A673 (cell line): ENCODE results near the gene ADAM17. TPM values are rescaled to one million over a fixed set of nuclear protein-coding genes. Genes with fewer than 3 reads are reported as not detected.

ENCODE experiments used
- BruUV-seq: library from RNA; stranded (reverse); fragments of 400-500 nt; replicated peaks from 2 replicates; lab custom pipeline; 2021; lab: Mats Ljungman, UMichigan
- CTCF ChIA-PET: fragments of 300-600 bp; sonication (Branson Sonifier 250); formaldehyde crosslinking; loops from one replicate; lab custom pipeline; 2022; ENCODE audit warnings: antibody characterized with exemption; lab: Charles Lee
- POLR2A ChIA-PET: fragments of 300-600 bp; sonication (Branson Sonifier 250); formaldehyde crosslinking; loops from one replicate; lab custom pipeline; 2022; ENCODE audit warnings: antibody characterized with exemption; ENCODE audit not compliant: low non-redundant PET; lab: Charles Lee
- DNase-seq: peaks from one replicate; pipeline ENCODE4 v3.0.0-alpha.2; 2015; ENCODE audit warnings: low spot score
- H3K27ac ChIP-seq: fragments of 200-600 bp; sonication (generic); 2 replicates; pipeline ENCODE4 v1.5.1; 2016; ENCODE audit warnings: mixed run types, low read depth, mild to moderate bottlenecking, mixed read lengths, antibody characterized with exemption, low read length; ENCODE audit not compliant: poor library complexity, severe bottlenecking
- H3K27me3 ChIP-seq: fragments of 200-600 bp; sonication (generic); replicated peaks from 2 replicates; pipeline ENCODE4 v1.6.1; 2017; ENCODE audit warnings: mixed run types, low read depth, mild to moderate bottlenecking, mixed read lengths, antibody characterized with exemption, low read length; ENCODE audit not compliant: insufficient read depth, poor library complexity
- H3K36me3 ChIP-seq: fragments of 200-600 bp; sonication (generic); 2 replicates; pipeline ENCODE4 v1.6.1; 2016; ENCODE audit warnings: mixed run types, mild to moderate bottlenecking, mixed read lengths, antibody characterized with exemption, low read length; ENCODE audit not compliant: insufficient read depth, poor library complexity, severe bottlenecking
- H3K4me1 ChIP-seq: fragments of 200-600 bp; sonication (generic); 2 replicates; pipeline ENCODE4 v1.6.1; 2017; ENCODE audit warnings: mixed run types, mild to moderate bottlenecking, mixed read lengths, antibody characterized with exemption, low read length; ENCODE audit not compliant: insufficient read depth, poor library complexity, severe bottlenecking
- H3K4me3 ChIP-seq: fragments of 200-600 bp; sonication (generic); 2 replicates; pipeline ENCODE4 v1.5.1; 2016; ENCODE audit warnings: low read depth, mixed run types, mild to moderate bottlenecking, mixed read lengths, low read length; ENCODE audit not compliant: poor library complexity, severe bottlenecking
- H3K9me3 ChIP-seq: fragments of 200-600 bp; sonication (generic); 2 replicates; pipeline ENCODE4 v1.6.1; 2016; ENCODE audit warnings: mixed run types, low read depth, mild to moderate bottlenecking, mixed read lengths, antibody characterized with exemption, low read length; ENCODE audit not compliant: poor library complexity, severe bottlenecking
- EZH2 ChIP-seq: fragments of 200-600 bp; sonication (generic); IDR thresholded peaks from 2 replicates; pipeline ENCODE4 v1.6.1; 2017; ENCODE audit warnings: borderline replicate concordance, low read depth, mild to moderate bottlenecking, mixed read lengths, antibody characterized with exemption, low read length; ENCODE audit not compliant: poor library complexity, severe bottlenecking
- intact Hi-C: fragments of 100-400 bp; cut with micrococcal nuclease; formaldehyde crosslinking; loops from one replicate; pipeline ENCODE4 v1.10.0; 2022; ENCODE audit not compliant: unreplicated experiment
- total RNA-seq: library from RNA; stranded (reverse); gene quantifications from 2 replicates; pipeline ENCODE4 v1.2.3, GENCODE V29; 2021
- TF ChIP-seq, protein P1 (sequence below): fragments of 300-800, 200-600 bp; sonication (generic); conservative IDR thresholded peaks from 2 replicates; pipeline ENCODE4 v1.5.1; 2017; ENCODE audit warnings: low read depth, mild to moderate bottlenecking, antibody characterized with exemption, low read length, moderate library complexity, mixed read lengths

The ADAM17 gene
- total RNA-seq, 1 experiment from 2014 or later, result 40.1 TPM

DNA sequence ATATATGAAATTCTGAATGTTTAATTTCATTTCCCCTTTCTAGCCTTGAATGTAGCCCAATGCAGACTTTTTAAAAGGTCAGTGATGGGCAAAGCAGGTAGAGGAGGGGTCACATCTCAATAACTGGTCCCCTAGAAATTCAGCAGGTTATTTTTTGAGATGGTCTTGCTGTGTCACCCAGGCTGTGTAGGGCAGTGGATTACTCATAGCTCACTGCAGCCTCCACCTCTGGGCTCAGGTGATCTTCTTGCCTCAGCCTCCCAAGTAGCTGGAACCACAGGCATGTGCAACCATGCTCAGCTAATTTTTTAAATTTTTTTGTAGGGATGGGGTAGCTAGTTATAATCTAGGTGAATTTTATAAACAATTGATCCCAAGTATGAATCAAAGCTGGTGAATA is 72.5 kb downstream of the ADAM17 start:
- no peaks in the 10 kb centered on the region for H3K27me3 ChIP-seq
- intact Hi-C loops, result no loop called here

DNA sequence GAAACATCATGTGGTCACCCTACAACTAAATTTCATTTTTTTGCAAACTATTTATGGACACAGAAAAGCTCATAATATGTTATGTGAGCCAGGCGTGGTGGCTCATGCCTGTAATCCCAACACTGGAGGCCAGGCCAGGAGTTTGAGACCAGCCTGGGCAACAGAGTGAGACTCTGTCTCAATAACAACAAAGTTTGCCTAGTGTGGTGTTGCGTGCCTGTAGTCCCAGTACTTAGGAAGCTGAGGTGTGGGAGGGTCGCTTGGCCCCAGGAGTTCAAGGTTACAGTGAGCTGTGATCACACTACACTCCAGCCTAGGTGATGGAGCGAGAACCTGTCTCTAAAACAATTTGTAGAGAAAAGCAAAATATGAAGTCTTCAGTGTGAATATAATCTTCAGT is 75.5 kb downstream of the ADAM17 start:
- POLR2A ChIA-PET, result interaction anchor here (0.6 kb wide), 1 partner anchor 75 kb away, joined by 3 read pairs; the partner anchor contains the start of gene ADAM17
- Histone ChIP-seq H3K27me3 (no peaks in the 10 kb centered on the region), H3K4me3 (no peak overlapping the region), H3K9me3 (no peaks in the 10 kb centered on the region), H3K4me1 (no peaks in the 10 kb centered on the region), H3K36me3 (peaks cover 80% of the 10 kb centered on the region), H3K27ac (no peak overlapping the region)
- DNase-seq, result no peak
- BruUV-seq, result no TSS peak
- intact Hi-C loops, result no loop called here
- CTCF ChIA-PET, result no interaction called here
- TF ChIP-seq EZH2, result no peak
- TF ChIP-seq, protein P1, sequence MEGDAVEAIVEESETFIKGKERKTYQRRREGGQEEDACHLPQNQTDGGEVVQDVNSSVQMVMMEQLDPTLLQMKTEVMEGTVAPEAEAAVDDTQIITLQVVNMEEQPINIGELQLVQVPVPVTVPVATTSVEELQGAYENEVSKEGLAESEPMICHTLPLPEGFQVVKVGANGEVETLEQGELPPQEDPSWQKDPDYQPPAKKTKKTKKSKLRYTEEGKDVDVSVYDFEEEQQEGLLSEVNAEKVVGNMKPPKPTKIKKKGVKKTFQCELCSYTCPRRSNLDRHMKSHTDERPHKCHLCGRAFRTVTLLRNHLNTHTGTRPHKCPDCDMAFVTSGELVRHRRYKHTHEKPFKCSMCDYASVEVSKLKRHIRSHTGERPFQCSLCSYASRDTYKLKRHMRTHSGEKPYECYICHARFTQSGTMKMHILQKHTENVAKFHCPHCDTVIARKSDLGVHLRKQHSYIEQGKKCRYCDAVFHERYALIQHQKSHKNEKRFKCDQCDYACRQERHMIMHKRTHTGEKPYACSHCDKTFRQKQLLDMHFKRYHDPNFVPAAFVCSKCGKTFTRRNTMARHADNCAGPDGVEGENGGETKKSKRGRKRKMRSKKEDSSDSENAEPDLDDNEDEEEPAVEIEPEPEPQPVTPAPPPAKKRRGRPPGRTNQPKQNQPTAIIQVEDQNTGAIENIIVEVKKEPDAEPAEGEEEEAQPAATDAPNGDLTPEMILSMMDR, result no peak

More for the DNA sequence above, 72.5 kb downstream of the ADAM17 start:
- Histone ChIP-seq H3K4me1 (no peaks in the 10 kb centered on the region), H3K4me3 (no peak overlapping the region), H3K9me3 (no peaks in the 10 kb centered on the region), H3K36me3 (peaks cover 91% of the 10 kb centered on the region), H3K27ac (no peak overlapping the region)
- POLR2A ChIA-PET, result no interaction called here
- TF ChIP-seq, protein P1, result no peak
- DNase-seq, result no peak
- no TSS peak for BruUV-seq
- CTCF ChIA-PET, result no interaction called here

DNA sequence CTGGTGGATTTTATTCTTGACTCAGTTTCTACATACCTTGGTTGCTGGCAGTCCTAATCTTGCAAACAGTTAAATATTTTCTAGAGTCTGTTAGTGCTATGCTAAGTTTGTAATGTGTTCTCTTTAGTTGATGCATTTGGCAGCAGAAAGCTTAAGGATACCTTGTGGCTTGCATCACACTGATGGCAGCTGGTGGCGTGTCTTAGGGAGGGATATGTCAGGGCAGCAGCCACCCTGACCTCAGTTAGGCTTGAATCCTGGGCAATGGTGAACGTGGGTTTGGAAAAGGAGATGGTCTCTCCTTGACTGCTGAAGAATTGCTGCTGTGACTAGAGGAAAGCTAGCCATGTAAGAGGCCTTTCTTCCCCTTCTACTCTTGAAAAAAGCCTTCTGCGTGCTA is 77.1 kb downstream of the ADAM17 start:
- TF ChIP-seq EZH2, result no peak
- Histone ChIP-seq H3K27me3 (no peaks in the 10 kb centered on the region), H3K4me3 (no peak overlapping the region), H3K36me3 (peaks cover 63% of the 10 kb centered on the region), H3K27ac (no peak overlapping the region), H3K4me1 (no peaks in the 10 kb centered on the region), H3K9me3 (no peaks in the 10 kb centered on the region)
- ChIA-PET CTCF (no interaction called here), POLR2A (interaction anchor here (0.6 kb wide), 1 partner anchor 285 kb away, joined by 4 read pairs; no protein-coding TSS in a partner anchor)
- BruUV-seq, result no TSS peak
- no peak for DNase-seq
- intact Hi-C loops, result no loop called here

DNA sequence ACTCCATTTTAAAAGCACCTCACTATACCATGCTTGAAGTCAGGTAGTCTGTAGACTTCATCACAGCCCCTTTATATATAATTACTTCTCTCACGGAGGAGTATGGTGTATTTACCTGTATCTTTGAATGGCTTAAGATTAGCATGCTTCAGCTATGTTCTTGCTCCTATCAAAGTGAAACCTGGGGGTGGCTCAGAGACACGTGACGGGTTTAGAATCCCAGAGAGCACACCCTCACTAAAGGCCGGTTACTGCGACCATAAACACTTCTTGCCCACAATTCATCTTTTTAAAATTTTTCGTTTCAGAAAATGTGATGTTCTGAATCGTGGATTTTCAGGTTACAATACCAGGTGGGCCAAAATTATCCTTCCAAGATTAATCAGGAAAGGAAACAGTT is 77.7 kb downstream of the ADAM17 start:
- Histone ChIP-seq H3K27ac (no peak overlapping the region), H3K9me3 (no peaks in the 10 kb centered on the region), H3K4me3 (no peak overlapping the region), H3K4me1 (no peaks in the 10 kb centered on the region), H3K27me3 (no peaks in the 10 kb centered on the region), H3K36me3 (peaks cover 57% of the 10 kb centered on the region)
- intact Hi-C loops, result no loop called here
- no peak for TF ChIP-seq EZH2
- TF ChIP-seq, protein P1, result no peak
- CTCF ChIA-PET, result no interaction called here
- DNase-seq, result no peak
- POLR2A ChIA-PET, result no interaction called here
- no TSS peak for BruUV-seq
